ENCODE data around the gene GOSR1.

- TF ChIP-seq YY1 (IDR thresholded peaks at IDR 0.05; ENCODE audit: insufficient read depth, insufficient read length) (no peak), SUZ12 (IDR thresholded peaks at IDR 0.05; ENCODE audit: extremely low read depth, insufficient read depth, insufficient read length) (no peak)
Measured at GRCh38 chr17:30429155-30429554, 48.1 kb upstream of the GOSR1 start.

Data from NT2/D1 (cell line).